ENCODE data around the gene HS6ST2.

DNA sequence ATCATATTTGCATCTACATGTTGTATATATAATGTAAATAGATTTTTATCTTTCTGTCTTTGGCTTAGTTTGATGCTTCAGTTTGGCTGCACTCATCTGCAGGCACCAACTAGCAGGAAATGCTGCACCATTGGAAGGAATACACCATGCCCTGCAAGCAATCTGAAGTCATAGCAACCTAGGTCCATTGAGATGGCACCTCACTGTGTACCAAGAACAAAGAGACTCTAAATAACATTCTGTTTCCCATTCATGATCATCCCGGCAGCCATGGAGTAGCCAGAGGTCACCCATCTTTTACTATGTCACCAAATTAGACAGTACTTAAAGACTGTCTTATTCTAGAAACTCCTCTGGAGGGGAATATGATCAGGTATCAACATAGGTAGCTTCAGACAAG, 40.8 kb upstream of the HS6ST2 start:
- TF ChIP-seq, protein P1, sequence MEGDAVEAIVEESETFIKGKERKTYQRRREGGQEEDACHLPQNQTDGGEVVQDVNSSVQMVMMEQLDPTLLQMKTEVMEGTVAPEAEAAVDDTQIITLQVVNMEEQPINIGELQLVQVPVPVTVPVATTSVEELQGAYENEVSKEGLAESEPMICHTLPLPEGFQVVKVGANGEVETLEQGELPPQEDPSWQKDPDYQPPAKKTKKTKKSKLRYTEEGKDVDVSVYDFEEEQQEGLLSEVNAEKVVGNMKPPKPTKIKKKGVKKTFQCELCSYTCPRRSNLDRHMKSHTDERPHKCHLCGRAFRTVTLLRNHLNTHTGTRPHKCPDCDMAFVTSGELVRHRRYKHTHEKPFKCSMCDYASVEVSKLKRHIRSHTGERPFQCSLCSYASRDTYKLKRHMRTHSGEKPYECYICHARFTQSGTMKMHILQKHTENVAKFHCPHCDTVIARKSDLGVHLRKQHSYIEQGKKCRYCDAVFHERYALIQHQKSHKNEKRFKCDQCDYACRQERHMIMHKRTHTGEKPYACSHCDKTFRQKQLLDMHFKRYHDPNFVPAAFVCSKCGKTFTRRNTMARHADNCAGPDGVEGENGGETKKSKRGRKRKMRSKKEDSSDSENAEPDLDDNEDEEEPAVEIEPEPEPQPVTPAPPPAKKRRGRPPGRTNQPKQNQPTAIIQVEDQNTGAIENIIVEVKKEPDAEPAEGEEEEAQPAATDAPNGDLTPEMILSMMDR (IDR thresholded peaks at IDR 0.05; ENCODE audit: low read length): no peak
- TF ChIP-seq EZH2 (optimal IDR thresholded peaks at IDR 0.05; ENCODE audit: low read depth, low read length): no peak
- TF ChIP-seq EZH2phosphoT487 (IDR thresholded peaks at IDR 0.05; ENCODE audit: low read length): no peak

Measured in MM.1S (cell line).